NCI-H2227 (cell line): ENCODE data around the gene TRUB2.

ENCODE experiments used
- DNase-seq: peaks from one replicate; lab custom pipeline; 2025; ENCODE audit not compliant: unreplicated experiment; lab: John Stamatoyannopoulos, UW

TRUB2 gene, protein sequence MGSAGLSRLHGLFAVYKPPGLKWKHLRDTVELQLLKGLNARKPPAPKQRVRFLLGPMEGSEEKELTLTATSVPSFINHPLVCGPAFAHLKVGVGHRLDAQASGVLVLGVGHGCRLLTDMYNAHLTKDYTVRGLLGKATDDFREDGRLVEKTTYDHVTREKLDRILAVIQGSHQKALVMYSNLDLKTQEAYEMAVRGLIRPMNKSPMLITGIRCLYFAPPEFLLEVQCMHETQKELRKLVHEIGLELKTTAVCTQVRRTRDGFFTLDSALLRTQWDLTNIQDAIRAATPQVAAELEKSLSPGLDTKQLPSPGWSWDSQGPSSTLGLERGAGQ

GRCh38 chr9:128322404-128323211 lies at the start of gene TRUB2, which contains the start of gene COQ4:
Gene TRUB2 (minus strand): TSS chr9:128322447. CDS start chr9:128322408, 39 bp downstream.
Gene COQ4 (plus strand): TSS chr9:128322839. CDS start chr9:128322859, 20 bp downstream.
- peak; percentile 94 for DNase-seq

GRCh38 chr9:128371630-128372117 lies 49.4 kb upstream of the TRUB2 start:
- DNase-seq = no peak

- peak; percentile 94 for DNase-seq
Observed at GRCh38 chr9:128370752-128371629, 48.7 kb upstream of the TRUB2 start, which contains the start of gene URM1. Gene URM1 (plus strand): TSS chr9:128371374. CDS start chr9:128371381, 7 bp downstream.

DNA sequence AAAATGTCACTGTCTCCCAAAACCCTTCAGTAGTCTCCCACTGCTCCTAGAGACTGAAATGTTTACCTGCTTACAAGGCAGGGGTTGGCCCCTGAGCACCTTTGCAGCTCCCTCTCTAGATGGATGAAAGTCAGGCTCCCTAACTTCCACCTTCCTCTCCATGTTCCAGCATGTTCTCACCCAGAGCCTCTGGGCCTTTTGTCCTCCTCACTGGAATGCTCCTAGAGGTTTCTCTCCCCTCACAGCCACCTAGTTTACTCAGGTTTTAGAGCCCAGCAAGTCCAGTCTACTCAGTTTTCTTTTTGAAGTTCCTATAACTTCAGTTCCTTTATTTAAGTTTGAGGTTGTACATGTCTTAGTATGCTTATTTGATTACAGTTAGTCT lies 48.1 kb upstream of the TRUB2 start:
- peak; percentile 33 for DNase-seq

GRCh38 chr9:128369024-128369706 lies 46.9 kb upstream of the TRUB2 start:
- DNase-seq = no peak

GRCh38 chr9:128365525-128365924 lies 43.3 kb upstream of the TRUB2 start:
- DNase-seq = no peak

DNA sequence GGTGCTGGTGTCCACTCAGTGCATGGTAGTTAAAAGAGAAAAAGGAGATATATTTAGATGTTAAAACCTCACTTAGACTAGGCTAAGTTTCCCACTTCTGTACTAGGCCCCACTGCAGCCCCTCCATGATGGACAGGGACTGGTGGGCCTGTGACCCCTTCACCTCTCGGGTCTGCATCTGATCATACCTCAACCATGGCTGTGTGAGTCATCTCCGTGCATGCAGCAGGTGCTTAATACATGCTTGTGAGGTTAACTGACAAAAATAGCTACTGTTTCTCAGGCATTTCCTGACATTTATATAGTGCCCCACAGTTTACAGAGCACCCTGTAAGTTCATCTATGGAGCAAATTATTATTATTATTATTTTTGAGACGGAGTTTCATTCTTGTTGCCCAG lies 40.5 kb upstream of the TRUB2 start:
- DNase-seq = no peak

DNA sequence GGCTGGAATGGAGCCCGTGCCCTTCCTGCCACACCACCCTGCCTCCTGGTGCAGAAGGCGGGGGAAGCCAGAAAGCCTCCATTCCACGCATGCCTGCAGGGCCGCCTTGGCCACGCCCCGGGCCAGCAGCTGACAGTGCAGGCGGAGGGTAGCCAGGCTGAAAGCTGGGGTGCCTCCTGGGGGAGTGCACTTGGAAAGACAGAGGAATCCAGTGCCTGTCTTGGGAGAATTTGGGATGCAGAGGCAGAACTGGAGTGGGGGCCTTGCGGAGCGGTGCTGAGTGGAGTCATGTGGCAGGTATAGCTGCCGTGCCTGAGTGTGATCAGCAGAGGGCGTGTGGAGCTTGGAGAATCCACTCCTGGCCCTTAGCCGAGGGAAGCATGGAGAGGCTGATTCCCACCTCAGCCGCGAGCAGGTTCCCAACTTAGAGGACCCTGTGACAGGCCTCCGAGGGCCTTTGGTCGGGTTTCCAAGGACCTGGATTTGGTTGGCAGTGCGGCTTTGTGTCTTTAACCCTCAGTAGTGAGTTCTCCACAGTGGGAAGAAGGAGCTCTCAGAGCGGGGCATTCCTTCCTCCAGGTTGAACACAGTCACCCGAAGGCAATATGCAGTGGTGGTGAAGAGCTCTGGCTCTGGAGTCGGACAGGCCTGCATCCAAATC lies 39.9 kb upstream of the TRUB2 start:
- DNase-seq = peak; percentile 88

DNA sequence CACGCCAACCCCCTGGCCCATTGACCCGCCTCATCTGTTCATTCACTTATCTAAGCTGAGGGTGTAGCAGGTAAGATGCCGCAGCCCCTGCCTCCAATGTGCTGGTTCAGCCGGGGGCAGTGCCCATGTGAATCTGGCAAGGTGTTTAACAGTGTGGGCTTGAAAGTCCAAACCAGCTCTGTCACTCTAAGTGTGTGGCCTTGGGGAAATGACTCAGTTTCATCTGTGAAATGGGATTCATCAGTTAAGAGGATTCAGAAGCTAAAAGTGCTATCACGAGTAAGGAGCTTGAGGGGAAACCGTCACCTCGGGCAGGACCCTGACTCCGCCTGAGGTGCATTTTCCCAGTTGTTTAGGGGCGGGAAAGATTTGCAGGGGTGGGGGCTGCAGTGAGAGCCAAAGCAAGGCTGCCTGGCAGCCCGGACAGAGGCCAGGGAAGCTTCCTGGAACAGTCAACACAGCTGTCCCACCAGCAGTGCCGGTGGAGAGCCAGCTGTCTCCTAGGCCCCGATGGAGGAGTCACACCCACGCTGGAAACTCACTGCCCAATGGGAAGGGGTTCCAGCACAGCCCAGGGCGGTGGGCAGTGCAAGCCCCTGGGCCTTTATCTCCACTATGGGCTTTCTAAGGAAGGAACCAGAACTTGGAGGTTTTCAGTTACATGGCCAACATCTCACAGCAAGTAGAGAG lies 39.2 kb upstream of the TRUB2 start:
- DNase-seq = no peak

DNA sequence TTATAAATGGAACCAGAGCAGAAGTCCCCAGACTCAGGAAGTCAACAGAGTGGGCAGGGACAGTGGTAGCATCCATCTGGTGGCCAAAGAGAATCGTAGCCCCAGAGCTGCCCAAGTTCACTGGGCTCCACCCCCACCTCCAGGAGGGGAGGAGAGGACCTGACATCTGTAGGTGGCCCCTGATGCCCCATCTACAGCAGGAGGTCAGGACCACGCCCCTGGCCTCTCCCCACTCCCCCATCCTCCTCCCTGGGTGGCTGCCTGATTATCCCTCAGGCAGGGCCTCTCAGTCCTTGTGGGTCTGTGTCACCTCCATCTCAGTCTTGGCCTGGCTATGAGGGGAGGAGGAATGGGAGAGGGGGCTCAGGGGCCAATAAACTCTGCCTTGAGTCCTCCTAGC lies 38.6 kb upstream of the TRUB2 start:
- DNase-seq = no peak

GRCh38 chr9:128358861-128359260 lies 36.6 kb upstream of the TRUB2 start:
- no peak for DNase-seq

DNA sequence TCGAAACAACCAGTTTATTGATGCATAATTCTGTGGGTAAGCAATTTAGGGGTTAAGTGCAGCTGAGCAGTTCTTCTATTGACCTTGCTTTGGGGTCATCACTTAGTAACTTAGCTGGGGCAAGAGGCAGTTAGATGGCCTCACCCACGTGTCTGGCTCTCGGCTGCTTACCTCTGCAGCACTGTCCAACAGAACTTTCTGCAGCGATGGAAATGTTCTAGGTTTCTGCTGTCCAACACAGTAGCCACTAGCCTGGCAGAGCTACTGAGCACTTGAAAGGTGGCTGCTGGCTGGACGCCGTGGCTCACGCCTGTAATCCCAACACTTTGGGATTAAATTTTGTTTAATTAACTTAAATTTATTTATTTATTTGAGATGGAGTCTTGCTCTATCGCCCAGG lies 35.8 kb upstream of the TRUB2 start:
- DNase-seq = no peak

- no peak for DNase-seq
Observed at GRCh38 chr9:128355451-128355850, 33.2 kb upstream of the TRUB2 start.

GRCh38 chr9:128349772-128350171 lies 27.5 kb upstream of the TRUB2 start:
- DNase-seq = no peak

- DNase-seq = no peak
Observed at GRCh38 chr9:128349125-128349524, 26.9 kb upstream of the TRUB2 start.

GRCh38 chr9:128344931-128345605 lies 22.8 kb upstream of the TRUB2 start:
- DNase-seq = no peak

DNA sequence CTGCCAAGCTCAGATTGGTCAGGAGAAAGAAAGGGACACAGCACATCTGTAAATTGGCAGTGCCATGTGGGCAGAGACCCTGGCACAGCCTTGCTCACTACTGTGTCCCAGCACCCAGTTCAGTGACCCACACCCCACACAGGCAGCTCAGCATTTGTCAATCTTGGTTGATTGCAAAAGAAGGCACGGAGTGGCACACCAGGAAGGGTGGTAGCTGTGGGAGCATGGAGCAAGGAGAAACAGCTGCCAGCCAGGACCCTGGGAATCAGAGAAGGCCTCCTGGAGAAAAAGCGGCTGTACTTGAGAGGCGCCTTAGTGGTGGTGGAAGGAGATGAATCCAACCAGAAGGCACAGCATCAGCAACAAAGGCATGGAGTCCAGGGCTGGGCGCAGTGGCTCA lies 21.6 kb upstream of the TRUB2 start:
- no peak for DNase-seq

DNA sequence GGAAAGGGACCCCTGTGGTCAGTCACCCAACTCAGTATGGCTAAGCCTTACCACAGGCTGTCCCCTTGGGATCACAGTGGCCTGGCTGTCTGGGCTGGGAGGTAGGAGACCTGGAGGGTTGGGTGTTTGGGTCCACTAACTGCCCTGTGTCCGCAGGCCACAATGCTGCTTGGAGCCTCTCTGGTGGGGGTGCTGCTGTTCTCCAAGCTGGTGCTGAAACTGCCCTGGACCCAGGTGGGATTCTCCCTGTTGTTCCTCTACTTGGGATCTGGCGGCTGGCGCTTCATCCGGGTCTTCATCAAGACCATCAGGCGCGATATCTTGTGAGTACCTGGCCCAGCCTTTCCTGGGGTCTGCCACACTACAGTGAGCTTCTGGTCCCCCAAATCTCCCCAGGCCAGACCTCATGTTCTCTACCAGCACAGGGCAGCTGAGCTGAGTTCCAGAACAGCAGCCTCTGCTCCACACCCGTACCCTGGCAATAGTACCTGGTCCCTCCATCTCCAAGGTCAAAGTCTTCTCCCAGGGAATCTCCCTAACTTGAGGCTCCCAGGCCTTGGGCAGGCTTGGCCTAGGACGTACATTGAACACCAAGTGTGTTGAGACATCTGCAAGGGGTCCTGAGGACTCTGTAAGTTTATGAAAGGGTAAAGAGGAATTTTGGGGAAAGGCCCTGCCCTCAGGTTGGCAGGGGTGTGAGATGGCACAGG lies 20.9 kb upstream of the TRUB2 start:
- DNase-seq = no peak
